ENCODE results near the gene KL. TPM values are rescaled to one million over a fixed set of nuclear protein-coding genes. Genes with fewer than 3 reads are reported as not detected.

KL gene
- total RNA-seq, 1 experiment from 2014 or later = 1.3 TPM

- no peak overlapping the region for H3K4me3 Mint-ChIP-seq (ENCODE audit: unreplicated experiment)
- DNase-seq = no peak
- intact Hi-C loops (cut with micrococcal nuclease; ENCODE audit: unreplicated experiment) = no loop called here
- peaks cover 9% of the 10 kb centered on the region for H3K9me3 Mint-ChIP-seq (ENCODE audit: unreplicated experiment)
- Histone ChIP-seq H3K4me3 (ENCODE audit: low read depth, low read length) (no peak overlapping the region), H3K4me1 (no peaks in the 10 kb centered on the region), H3K27me3 (replicated peaks; ENCODE audit: control insufficient read depth, insufficient read depth, low read length) (no peaks in the 10 kb centered on the region), H3K9me3 (peaks cover 2% of the 10 kb centered on the region; the same call in 1 of the 2 replicates), H3K36me3 (ENCODE audit: control insufficient read depth, insufficient read depth, low read length) (no peaks in the 10 kb centered on the region; the same call in 1 of the 2 replicates)
- H3K27ac Mint-ChIP-seq (ENCODE audit: unreplicated experiment) = no peak overlapping the region
- TF ChIP-seq CTCF (IDR thresholded peaks at IDR 0.05; ENCODE audit: insufficient read depth in 1 of 2, low read depth in 1 of 2, low read length in 1 of 2, severe bottlenecking in 1 of 2, unreplicated experiment in 1 of 2) = no peak
- no peaks in the 10 kb centered on the region for H3K27me3 Mint-ChIP-seq (ENCODE audit: insufficient read depth, unreplicated experiment)
- peaks cover 5% of the 10 kb centered on the region for H3K4me1 Mint-ChIP-seq (ENCODE audit: low read depth, unreplicated experiment)
- H3K36me3 Mint-ChIP-seq (ENCODE audit: insufficient read depth, unreplicated experiment) = no peaks in the 10 kb centered on the region
- no TSS peak for BruUV-seq (replicated peaks)
- CTCF ChIA-PET = no interaction called here
- POLR2A ChIA-PET = no interaction called here
These were observed 57.1 kb downstream of the KL start for GRCh38 chr13:33073338-33073737.

- no peak for TF ChIP-seq CTCF (IDR thresholded peaks at IDR 0.05; ENCODE audit: insufficient read depth in 1 of 2, low read depth in 1 of 2, low read length in 1 of 2, severe bottlenecking in 1 of 2, unreplicated experiment in 1 of 2)
- H3K4me1 Mint-ChIP-seq (ENCODE audit: low read depth, unreplicated experiment) = no peaks in the 10 kb centered on the region
- no TSS peak for BruUV-seq (replicated peaks)
- H3K36me3 Mint-ChIP-seq (ENCODE audit: insufficient read depth, unreplicated experiment) = no peaks in the 10 kb centered on the region
- DNase-seq = no peak
- H3K9me3 ChIP-seq = no peaks in the 10 kb centered on the region
- H3K9me3 Mint-ChIP-seq (ENCODE audit: unreplicated experiment) = no peaks in the 10 kb centered on the region
- no peak overlapping the region for H3K27ac Mint-ChIP-seq (ENCODE audit: unreplicated experiment)
- no peaks in the 10 kb centered on the region for H3K36me3 ChIP-seq (ENCODE audit: control insufficient read depth, insufficient read depth, low read length)
- intact Hi-C loops (cut with micrococcal nuclease; ENCODE audit: unreplicated experiment) = no loop called here
- H3K4me3 ChIP-seq (ENCODE audit: low read depth, low read length) = no peak overlapping the region
- H3K4me1 ChIP-seq = no peaks in the 10 kb centered on the region
- no peaks in the 10 kb centered on the region for H3K27me3 Mint-ChIP-seq (ENCODE audit: insufficient read depth, unreplicated experiment)
- ChIA-PET POLR2A (no interaction called here), CTCF (no interaction called here)
- H3K27me3 ChIP-seq (replicated peaks; ENCODE audit: control insufficient read depth, insufficient read depth, low read length) = no peaks in the 10 kb centered on the region
- H3K4me3 Mint-ChIP-seq (ENCODE audit: unreplicated experiment) = no peak overlapping the region
These were observed 60.1 kb downstream of the KL start for GRCh38 chr13:33076001-33076992.

- CTCF ChIA-PET = no interaction called here
- H3K9me3 Mint-ChIP-seq (ENCODE audit: unreplicated experiment) = no peaks in the 10 kb centered on the region
- no peaks in the 10 kb centered on the region for H3K27me3 Mint-ChIP-seq (ENCODE audit: insufficient read depth, unreplicated experiment)
- H3K36me3 ChIP-seq (ENCODE audit: control insufficient read depth, insufficient read depth, low read length) = no peaks in the 10 kb centered on the region
- no peak for TF ChIP-seq CTCF (IDR thresholded peaks at IDR 0.05; ENCODE audit: insufficient read depth in 1 of 2, low read depth in 1 of 2, low read length in 1 of 2, severe bottlenecking in 1 of 2, unreplicated experiment in 1 of 2)
- no peak for DNase-seq
- H3K27ac Mint-ChIP-seq (ENCODE audit: unreplicated experiment) = no peak overlapping the region
- H3K9me3 ChIP-seq = no peaks in the 10 kb centered on the region
- H3K4me3 Mint-ChIP-seq (ENCODE audit: unreplicated experiment) = no peak overlapping the region
- intact Hi-C loops (cut with micrococcal nuclease; ENCODE audit: unreplicated experiment) = no loop called here
- no peaks in the 10 kb centered on the region for H3K4me1 ChIP-seq
- no TSS peak for BruUV-seq (replicated peaks)
- no peaks in the 10 kb centered on the region for H3K4me1 Mint-ChIP-seq (ENCODE audit: low read depth, unreplicated experiment)
- no peaks in the 10 kb centered on the region for H3K27me3 ChIP-seq (replicated peaks; ENCODE audit: control insufficient read depth, insufficient read depth, low read length)
- POLR2A ChIA-PET = interaction anchor here (0.6 kb wide), 1 partner anchor 764 kb away, joined by 4 read pairs; no protein-coding TSS in a partner anchor
- H3K36me3 Mint-ChIP-seq (ENCODE audit: insufficient read depth, unreplicated experiment) = no peaks in the 10 kb centered on the region
- H3K4me3 ChIP-seq (ENCODE audit: low read depth, low read length) = no peak overlapping the region
These were observed 62.0 kb downstream of the KL start for GRCh38 chr13:33078263-33078662.
